K562 (cell line): ENCODE data around the gene TMEM214. TPM values are rescaled to one million over a fixed set of nuclear protein-coding genes. Genes with fewer than 3 reads are reported as not detected.

Experiments used
- CBX3 ChIP-seq, 2 experiments: IDR thresholded peaks; 1 replicate in 1 of 2; 2 replicates in 1 of 2; pipeline ENCODE4 v1.6.1; 2012; ENCODE audit warnings: inconsistent platforms in 2 of 2, low read length in 2 of 2, borderline replicate concordance in 1 of 2, control low read depth in 1 of 2
- DACH1 ChIP-seq: fragments of 450-650 bp; IDR thresholded peaks from 2 replicates; pipeline ENCODE4 v1.6.1; 2018; ENCODE audit not compliant: partially characterized antibody
- HMG20B ChIP-seq: fragments of 250-450 bp; sonication (Bioruptor Pico); IDR thresholded peaks from 2 replicates; pipeline ENCODE4 v1.5.0; 2021; ENCODE audit warnings: mild to moderate bottlenecking
- JUNB ChIP-seq: fragments of 450-650 bp; formaldehyde crosslinking; conservative IDR thresholded peaks from 2 replicates; pipeline ENCODE4 v1.4.0; 2020; ENCODE audit warnings: mild to moderate bottlenecking
- MTA2 ChIP-seq: fragments of 450-650 bp; IDR thresholded peaks from 2 replicates; pipeline ENCODE4 v1.6.1; 2016; ENCODE audit warnings: low read depth
- NCOR1 ChIP-seq: fragments of 450-650 bp; IDR thresholded peaks from 2 replicates; pipeline ENCODE4 v1.6.1; 2016; ENCODE audit warnings: mild to moderate bottlenecking, moderate library complexity
- PREB ChIP-seq: sonication (generic); formaldehyde crosslinking; IDR thresholded peaks from 2 replicates; pipeline ENCODE4 v1.8.1; 2023; ENCODE audit warnings: mild to moderate bottlenecking, missing genetic modification reagents
- PRMT5 ChIP-seq: sonication (generic); formaldehyde crosslinking; IDR thresholded peaks from 2 replicates; pipeline ENCODE4 v1.5.0; 2020; ENCODE audit warnings: missing genetic modification reagents
- RBBP5 ChIP-seq: fragments of 200-600 bp; sonication (generic); IDR thresholded peaks from 2 replicates; pipeline ENCODE4 v1.6.1; 2012; ENCODE audit warnings: borderline replicate concordance, mild to moderate bottlenecking, low read length, control low read depth, inconsistent platforms; ENCODE audit not compliant: insufficient read depth, poor library complexity, severe bottlenecking
- RBM39 ChIP-seq: fragments of 200-400 bp; formaldehyde crosslinking; optimal IDR thresholded peaks from 2 replicates; pipeline ENCODE3; 2018; ENCODE audit warnings: low read depth, low read length
- STAT5A ChIP-seq: IDR thresholded peaks from 2 replicates; pipeline ENCODE4 v1.6.1; 2012; ENCODE audit warnings: low read length, inconsistent platforms, borderline replicate concordance
- ZNF41 ChIP-seq: fragments of 250-450 bp; sonication (Bioruptor Pico); conservative IDR thresholded peaks from 2 replicates; pipeline ENCODE4 v1.4.0; 2020; ENCODE audit warnings: mild to moderate bottlenecking
- ZNF589 ChIP-seq: fragments of 200-800 bp; sonication (Bioruptor generic); IDR thresholded peaks from 2 replicates; pipeline ENCODE4 v1.6.1; 2016; ENCODE audit warnings: low read depth, missing genetic modification characterization, missing compliant biosample characterization
- polyA plus RNA-seq, 8 experiments: library from polyadenylated mRNA; depleted of rRNA in 4 of 8; stranded (reverse) in 5 of 8; unstranded in 3 of 8; fragments of >200 nt; fragmentation: Nextera tagmentation in 2 of 8; fragmentation: Illumina TruSeq in 1 of 8; extraction: Ambion mirVana in 2 of 8; extraction: Trizol in 1 of 8; gene quantifications; 2 replicates each; pipeline versions ENCODE4 v1.2.1 to v1.2.3, GENCODE V29; 2011 to 2014; ENCODE audit warnings: inconsistent platforms in 1 of 8, missing spikeins in 1 of 8
- total RNA-seq, 7 experiments: library from RNA; depleted of rRNA in 6 of 7; stranded (reverse); fragments of >200 nt in 6 of 7; fragmentation: Illumina TruSeq in 2 of 7; extraction: Trizol in 2 of 7; gene quantifications; 2 replicates each; pipeline versions ENCODE4 v1.2.1 to v1.2.3, GENCODE V29; 2011 to 2021; ENCODE audit warnings: low replicate concordance in 1 of 7
- TF ChIP-seq, protein P1 (sequence below): fragments of 200-600 bp; sonication (generic); IDR thresholded peaks from one replicate; pipeline ENCODE4 v1.6.1; 2012; ENCODE audit warnings: mild to moderate bottlenecking, low read depth, low read length, inconsistent platforms
- TF ChIP-seq, protein P2 (sequence below): fragments of 250-450 bp; sonication (Bioruptor Pico); IDR thresholded peaks from 2 replicates; pipeline ENCODE4 v1.8.0; 2021; ENCODE audit warnings: moderate library complexity, mild to moderate bottlenecking, inconsistent platforms

Gene TMEM214
- total and polyA plus RNA-seq, 9 of the 15 experiments (the other 6 are each of a cell fraction or from before 2014, with no cell fraction given) = 11.4 to 81.4 (median 44.1) TPM

DNA sequence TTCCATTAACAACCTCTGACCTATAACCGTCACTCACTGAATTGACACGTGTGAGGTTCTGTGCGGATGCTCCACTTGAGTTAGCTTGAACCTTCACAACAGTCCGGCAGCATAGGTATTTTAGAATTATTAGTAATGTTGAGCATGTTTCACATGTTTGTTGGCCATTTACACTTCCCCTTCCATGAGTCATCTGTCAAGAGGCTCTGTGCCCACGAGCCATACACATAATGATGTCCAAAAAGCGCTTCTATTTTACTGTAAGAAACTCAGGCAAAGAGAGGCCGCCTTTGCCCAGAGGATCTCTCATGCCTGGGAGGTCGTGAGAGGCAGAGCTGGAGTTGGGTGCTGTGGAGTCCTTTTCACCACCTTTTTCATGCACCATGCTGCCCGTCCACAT is 28.9 kb upstream of the TMEM214 start (continued):
- TF ChIP-seq, protein P1, sequence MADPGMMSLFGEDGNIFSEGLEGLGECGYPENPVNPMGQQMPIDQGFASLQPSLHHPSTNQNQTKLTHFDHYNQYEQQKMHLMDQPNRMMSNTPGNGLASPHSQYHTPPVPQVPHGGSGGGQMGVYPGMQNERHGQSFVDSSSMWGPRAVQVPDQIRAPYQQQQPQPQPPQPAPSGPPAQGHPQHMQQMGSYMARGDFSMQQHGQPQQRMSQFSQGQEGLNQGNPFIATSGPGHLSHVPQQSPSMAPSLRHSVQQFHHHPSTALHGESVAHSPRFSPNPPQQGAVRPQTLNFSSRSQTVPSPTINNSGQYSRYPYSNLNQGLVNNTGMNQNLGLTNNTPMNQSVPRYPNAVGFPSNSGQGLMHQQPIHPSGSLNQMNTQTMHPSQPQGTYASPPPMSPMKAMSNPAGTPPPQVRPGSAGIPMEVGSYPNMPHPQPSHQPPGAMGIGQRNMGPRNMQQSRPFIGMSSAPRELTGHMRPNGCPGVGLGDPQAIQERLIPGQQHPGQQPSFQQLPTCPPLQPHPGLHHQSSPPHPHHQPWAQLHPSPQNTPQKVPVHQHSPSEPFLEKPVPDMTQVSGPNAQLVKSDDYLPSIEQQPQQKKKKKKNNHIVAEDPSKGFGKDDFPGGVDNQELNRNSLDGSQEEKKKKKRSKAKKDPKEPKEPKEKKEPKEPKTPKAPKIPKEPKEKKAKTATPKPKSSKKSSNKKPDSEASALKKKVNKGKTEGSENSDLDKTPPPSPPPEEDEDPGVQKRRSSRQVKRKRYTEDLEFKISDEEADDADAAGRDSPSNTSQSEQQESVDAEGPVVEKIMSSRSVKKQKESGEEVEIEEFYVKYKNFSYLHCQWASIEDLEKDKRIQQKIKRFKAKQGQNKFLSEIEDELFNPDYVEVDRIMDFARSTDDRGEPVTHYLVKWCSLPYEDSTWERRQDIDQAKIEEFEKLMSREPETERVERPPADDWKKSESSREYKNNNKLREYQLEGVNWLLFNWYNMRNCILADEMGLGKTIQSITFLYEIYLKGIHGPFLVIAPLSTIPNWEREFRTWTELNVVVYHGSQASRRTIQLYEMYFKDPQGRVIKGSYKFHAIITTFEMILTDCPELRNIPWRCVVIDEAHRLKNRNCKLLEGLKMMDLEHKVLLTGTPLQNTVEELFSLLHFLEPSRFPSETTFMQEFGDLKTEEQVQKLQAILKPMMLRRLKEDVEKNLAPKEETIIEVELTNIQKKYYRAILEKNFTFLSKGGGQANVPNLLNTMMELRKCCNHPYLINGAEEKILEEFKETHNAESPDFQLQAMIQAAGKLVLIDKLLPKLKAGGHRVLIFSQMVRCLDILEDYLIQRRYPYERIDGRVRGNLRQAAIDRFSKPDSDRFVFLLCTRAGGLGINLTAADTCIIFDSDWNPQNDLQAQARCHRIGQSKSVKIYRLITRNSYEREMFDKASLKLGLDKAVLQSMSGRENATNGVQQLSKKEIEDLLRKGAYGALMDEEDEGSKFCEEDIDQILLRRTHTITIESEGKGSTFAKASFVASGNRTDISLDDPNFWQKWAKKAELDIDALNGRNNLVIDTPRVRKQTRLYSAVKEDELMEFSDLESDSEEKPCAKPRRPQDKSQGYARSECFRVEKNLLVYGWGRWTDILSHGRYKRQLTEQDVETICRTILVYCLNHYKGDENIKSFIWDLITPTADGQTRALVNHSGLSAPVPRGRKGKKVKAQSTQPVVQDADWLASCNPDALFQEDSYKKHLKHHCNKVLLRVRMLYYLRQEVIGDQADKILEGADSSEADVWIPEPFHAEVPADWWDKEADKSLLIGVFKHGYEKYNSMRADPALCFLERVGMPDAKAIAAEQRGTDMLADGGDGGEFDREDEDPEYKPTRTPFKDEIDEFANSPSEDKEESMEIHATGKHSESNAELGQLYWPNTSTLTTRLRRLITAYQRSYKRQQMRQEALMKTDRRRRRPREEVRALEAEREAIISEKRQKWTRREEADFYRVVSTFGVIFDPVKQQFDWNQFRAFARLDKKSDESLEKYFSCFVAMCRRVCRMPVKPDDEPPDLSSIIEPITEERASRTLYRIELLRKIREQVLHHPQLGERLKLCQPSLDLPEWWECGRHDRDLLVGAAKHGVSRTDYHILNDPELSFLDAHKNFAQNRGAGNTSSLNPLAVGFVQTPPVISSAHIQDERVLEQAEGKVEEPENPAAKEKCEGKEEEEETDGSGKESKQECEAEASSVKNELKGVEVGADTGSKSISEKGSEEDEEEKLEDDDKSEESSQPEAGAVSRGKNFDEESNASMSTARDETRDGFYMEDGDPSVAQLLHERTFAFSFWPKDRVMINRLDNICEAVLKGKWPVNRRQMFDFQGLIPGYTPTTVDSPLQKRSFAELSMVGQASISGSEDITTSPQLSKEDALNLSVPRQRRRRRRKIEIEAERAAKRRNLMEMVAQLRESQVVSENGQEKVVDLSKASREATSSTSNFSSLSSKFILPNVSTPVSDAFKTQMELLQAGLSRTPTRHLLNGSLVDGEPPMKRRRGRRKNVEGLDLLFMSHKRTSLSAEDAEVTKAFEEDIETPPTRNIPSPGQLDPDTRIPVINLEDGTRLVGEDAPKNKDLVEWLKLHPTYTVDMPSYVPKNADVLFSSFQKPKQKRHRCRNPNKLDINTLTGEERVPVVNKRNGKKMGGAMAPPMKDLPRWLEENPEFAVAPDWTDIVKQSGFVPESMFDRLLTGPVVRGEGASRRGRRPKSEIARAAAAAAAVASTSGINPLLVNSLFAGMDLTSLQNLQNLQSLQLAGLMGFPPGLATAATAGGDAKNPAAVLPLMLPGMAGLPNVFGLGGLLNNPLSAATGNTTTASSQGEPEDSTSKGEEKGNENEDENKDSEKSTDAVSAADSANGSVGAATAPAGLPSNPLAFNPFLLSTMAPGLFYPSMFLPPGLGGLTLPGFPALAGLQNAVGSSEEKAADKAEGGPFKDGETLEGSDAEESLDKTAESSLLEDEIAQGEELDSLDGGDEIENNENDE = no peak
- TF ChIP-seq PREB (CRISPR knock-in tag) (no peak), JUNB (CRISPR knock-in tag) (no peak), PRMT5 (CRISPR knock-in tag) (no peak), ZNF41 (CRISPR knock-in tag) (no peak), NCOR1 (no peak), RBM39 (no peak), HMG20B (no peak), RBBP5 (no peak), STAT5A (no peak), MTA2 (no peak), ZNF589 (CRISPR knock-in tag) (no peak), DACH1 (no peak), CBX3 (IDR thresholded peaks at IDR 0.05; ENCODE audit: borderline replicate concordance in 1 of 2, low read length in 2 of 2) (no peak)
- TF ChIP-seq, protein P2, sequence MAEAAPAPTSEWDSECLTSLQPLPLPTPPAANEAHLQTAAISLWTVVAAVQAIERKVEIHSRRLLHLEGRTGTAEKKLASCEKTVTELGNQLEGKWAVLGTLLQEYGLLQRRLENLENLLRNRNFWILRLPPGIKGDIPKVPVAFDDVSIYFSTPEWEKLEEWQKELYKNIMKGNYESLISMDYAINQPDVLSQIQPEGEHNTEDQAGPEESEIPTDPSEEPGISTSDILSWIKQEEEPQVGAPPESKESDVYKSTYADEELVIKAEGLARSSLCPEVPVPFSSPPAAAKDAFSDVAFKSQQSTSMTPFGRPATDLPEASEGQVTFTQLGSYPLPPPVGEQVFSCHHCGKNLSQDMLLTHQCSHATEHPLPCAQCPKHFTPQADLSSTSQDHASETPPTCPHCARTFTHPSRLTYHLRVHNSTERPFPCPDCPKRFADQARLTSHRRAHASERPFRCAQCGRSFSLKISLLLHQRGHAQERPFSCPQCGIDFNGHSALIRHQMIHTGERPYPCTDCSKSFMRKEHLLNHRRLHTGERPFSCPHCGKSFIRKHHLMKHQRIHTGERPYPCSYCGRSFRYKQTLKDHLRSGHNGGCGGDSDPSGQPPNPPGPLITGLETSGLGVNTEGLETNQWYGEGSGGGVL (CRISPR knock-in tag) = no peak
